Eye (tissue), 1 donor: ENCODE measurements around the gene TXNRD1.
"Not testable (repeated sequence)": the region's sequence is repeated elsewhere in the genome, so short reads cannot be mapped to it uniquely, and the experiment has no call there.

Source experiments
- DNase-seq: peaks from one replicate; pipeline ENCODE4 v3.0.0-alpha.2; 2015

Gene TXNRD1

DNA sequence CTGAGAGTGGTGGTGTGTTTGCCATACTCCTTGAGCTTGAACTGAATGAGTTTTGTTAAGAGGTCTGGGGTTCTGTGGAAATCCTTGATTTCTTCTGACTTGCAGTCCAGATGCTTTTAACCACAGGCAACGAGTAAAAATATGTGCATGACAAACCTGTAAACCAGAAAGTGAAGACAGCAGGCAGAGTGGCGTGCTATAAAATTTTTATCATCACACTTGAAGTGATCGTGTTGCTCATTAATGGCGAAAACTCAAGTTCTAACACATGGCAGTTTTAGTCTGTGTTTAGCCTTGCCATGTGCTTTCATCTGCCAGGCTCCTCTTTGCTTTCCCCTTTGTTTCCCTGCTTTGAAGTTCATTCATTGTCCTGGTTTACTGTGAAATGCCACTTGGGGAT lies 28.0 kb downstream of the TXNRD1 start:
- DNase-seq: no peak

DNA sequence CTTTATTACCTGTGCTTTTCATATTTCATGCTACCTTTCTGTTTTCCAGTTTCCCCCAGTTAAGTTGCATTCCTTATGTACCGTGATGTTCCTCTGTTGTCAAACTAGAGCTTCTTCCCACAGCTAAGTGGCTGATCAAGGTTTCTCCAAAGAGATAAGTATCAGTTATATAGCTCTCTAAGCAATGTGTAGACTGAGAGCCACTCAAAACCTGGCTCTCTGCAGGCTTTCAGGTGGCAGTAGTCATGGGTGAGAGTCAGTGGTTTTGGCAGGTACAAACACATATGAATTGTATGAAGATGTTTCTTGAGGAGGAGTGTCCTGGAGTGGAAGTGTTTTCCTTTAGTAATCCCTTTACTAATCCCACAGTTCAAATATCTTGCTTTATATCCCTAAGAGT lies 28.4 kb downstream of the TXNRD1 start:
- no peak for DNase-seq

DNA sequence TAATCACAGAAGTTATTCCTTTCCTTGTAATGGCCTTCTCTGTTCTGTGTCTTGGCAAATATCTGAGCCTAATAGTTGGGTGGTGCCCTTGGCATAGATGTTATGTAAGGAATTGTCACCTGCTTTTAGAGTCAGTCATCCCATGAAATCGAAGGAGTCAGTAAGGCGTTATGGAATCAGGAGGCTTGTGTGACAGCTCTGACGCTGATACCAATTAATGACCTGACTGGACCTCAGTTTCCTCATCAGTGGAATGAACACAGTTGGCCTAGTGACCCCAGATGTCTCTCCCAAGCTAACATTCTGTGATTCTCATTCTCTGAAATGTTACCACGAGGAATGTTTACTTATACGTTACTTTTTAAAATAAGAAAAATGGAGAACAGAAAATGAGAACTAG lies 32.1 kb downstream of the TXNRD1 start:
- no peak for DNase-seq

DNA sequence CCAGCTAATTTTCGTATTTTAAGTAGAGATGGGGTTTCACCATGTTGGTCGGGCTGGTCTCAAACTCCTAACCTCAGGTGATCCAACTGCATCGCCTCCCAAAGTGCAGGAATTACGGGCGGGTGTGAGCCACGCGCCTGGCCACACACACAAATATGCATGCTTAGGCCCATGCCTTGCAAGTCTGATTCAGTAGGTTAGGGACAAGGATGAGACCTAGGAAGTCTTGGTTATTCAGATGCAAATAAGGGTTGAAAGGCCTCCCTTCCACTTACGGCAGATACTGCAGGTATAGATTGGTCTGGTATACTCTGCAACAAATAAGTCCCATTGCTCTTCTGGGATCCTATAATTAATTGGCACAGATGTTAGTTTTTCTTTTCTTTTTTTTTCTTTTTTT lies 32.9 kb downstream of the TXNRD1 start:
- no peak for DNase-seq

DNA sequence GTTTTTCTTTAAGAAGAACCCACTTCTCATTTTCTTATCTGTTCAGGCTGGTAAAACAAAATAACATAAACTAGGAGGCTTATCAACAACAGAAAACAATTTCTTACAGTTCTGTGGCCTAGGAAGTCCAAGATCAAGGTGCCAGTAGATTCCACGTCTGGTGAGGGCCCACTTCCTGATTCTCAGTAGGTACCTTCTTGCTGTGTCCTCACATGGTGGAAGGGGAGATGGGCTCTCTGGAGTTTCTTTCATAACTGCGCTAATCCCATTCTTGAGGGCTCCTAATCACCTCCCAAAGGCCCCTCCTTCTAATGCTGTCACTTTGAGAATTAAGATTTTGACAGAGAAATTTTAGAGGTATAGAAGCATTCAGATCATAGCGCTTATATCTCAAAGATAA lies 33.4 kb downstream of the TXNRD1 start:
- DNase-seq: no peak

DNA sequence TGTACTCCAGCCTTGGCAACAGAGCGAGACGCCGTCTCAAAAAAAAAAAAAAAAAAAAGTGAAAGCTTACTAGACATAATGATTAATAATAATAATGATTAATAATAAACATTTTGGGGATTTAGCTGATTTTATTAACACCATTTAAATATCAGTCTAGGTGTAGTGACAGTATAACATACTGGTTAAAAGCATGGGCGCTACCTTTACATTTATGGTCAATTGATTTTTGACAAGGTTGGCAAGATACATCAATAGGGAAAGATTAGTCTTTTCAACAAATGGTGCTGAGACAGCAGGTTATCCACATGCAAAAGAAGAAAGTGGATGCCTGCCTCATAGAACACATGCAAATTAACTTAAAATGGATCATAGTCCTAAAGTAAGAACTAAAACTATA lies 34.3 kb downstream of the TXNRD1 start:
- DNase-seq: no peak

DNA sequence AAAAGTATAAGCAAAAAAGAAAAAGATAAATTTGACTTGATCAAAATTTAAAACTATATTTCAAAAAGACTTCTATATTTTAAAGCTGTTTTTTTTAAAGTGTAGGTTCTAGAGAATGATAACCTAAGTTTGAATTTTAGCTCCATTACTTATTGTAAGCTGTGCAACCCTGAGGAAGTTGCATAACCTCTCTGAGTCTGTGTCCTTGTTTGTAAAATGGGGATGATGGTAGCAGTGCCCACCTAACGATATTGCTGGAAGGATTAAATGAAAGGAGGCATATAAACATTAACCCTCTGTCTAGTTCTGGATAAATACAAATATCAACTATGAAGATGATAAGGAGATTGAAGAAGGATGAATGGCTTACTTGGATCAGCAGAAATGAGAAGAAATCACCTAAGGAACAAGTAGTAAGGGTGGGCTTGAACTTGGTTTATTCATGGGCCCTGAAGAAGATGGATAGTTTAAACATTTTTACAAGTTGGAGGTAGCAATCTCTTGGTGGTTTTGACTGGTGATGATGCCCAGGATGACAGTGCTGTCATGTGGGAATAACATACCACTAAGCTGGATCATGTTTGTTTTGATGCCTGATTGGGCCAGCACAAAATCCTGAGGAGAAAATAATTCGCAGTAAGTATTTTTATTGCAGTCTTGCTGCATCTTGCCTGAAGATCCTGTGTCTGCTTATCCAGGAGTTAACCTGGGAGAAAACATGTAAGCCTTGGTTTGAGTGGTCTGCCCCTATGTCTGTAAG lies 35.0 kb downstream of the TXNRD1 start:
- DNase-seq: no peak

DNA sequence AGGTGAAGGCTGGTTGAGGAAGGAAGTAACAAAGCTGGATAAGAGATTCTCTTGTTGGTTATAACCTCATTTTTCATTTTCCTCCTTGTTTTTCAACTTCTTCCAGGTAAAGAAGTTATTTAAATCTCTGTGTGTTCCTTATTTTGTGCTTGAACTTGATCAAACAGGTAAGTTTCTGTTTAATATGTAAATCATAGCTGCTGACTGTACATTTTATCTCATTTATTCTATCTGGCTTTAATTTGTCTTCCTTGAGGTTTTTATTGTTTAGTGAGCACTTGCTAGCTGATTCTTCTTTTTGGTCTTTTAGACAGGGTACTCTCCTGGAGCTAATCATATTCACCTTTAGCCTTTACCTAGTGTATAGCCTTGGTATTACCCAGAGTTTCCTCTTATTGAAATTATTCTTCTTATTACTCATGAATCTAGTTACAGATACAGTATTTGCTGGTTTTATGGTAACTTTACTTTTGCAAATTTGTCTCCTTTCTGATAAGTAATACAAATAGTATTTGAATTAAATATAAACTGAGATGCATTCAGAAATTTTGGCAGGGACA lies 42.4 kb downstream of the TXNRD1 start:
- DNase-seq: no peak

DNA sequence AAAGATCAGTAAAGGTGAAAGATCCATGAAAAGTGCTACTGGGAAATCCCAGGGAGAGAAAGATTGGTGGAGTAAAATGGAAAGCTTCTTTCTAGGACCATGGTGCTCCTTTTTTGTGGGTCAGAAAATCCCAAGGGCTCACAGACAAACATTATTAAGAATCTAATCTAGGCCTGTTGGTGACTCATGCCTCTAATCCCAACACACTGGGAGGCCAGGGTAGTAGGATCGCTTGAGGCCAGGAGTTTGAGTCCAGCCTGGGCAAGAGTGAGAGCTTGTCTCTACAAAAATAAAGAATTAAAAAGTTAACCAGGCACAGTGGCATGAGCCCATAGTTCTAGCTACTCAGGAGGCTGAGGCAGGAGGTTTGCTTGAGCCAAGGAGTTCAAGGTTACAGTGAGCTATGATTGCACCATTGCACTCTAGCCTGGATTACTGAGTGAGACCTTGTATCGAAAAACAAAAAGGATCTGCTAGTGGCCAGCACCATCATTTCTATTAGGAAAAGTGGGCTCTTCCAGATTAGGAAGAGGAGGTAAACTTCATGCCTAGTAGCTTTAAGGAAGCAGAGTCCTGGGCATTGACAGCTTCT lies 43.0 kb downstream of the TXNRD1 start:
- DNase-seq: no peak

DNA sequence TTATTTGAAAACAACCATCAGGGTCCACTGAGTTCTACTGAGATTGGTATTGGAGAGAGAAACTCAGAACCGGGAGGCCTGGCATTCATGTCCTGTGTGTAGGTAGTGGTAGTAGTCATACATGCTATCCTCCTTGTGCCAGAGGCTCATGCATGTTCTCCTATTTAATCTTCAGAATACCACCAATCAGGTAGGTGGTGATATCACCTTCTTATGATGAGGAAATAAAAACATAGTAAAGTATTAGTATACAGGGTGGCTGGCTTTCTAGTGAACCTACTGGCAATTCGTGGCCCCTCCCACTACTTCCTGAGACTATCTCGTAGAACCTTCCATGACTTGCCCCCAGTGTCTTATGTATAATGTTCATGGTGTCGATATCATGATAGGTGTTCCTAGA lies 47.4 kb downstream of the TXNRD1 start:
- DNase-seq: no peak

DNA sequence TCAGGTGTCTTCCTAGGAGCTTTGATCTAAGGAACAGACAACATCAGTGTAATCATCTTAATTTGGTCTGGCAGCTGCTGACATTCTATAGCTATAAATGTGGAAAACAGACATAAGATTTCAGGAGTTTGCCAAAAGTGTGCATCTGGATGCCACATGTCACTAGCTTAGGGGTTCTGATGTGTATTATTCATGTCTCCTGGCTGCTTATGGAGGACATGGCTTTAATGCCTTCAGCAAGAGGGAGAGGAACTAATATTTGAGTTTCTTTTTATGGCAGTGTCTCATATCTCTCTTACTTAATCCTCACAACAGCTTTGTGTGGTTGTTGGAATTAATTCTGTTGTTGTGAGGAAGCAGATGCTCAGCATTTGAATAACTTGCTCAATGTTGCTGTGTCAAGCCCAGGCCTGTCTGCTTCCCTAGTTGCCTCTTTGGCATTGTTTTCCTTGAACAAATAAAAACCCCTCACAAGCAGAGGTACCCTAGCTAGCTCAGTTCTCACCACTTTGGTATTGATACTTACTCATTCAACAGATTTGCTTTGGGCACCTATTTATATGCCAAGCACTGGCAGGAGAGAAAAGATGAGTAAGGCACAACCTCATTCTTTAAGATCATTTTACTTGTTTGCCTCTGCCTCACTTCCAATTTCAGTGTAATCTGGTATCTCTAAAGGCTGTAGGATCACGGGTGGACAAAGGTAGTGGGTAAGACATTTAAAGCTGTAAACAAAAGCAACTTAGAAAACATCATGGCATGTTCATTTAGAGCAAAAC lies 48.2 kb downstream of the TXNRD1 start:
- DNase-seq: peak; percentile 52

DNA sequence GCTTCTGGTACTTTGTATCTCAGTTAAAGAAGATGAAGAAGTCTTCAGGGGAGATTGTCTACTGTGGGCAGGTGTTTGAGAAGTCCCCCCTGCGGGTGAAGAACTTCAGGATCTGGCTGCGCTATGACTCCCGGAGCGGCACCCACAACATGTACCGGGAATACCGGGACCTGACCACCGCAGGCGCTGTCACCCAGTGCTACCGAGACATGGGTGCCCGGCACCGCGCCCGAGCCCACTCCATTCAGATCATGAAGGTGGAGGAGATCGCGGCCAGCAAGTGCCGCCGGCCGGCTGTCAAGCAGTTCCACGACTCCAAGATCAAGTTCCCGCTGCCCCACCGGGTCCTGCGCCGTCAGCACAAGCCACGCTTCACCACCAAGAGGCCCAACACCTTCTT lies 49.9 kb downstream of the TXNRD1 start:
- DNase-seq: not testable (repeated sequence)

DNA sequence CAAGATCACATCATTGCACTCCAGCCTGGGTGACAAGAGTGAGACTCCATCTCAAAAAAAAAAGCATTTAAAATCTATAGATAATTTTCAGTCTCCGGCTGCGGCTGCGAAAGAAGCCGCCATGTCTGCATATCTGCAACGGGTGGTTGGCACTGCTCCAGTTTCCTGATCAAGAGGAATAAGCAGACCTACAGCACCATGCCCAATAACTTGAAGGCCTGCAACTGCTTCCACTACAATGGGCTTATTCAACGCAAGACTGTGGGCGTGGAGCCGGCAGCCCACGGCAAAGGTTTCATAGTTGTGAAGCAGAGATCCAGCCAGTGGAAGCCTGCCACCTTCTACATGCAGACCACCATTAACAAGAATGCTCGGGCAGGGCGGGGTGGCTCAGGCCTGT lies 57.4 kb downstream of the TXNRD1 start:
- DNase-seq: no peak

DNA sequence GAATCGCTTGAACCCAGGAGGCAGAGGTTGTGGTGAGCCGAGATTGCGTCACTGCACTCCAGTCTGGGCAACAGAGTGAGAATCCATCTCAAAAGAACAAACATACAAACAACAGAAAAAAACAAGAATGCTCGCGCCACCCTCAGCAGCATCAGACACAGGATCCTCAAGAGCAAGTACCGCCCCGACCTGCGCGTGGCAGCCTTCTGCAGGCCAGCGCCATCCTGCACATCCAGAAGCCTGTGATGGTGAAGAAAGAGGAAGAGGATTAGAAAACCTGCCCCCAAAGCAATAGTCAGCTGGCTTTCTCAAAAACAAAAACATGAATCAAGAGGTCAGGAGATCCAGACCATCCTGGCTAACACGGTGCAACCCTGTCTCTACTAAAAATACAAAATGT lies 57.9 kb downstream of the TXNRD1 start:
- DNase-seq: no peak

DNA sequence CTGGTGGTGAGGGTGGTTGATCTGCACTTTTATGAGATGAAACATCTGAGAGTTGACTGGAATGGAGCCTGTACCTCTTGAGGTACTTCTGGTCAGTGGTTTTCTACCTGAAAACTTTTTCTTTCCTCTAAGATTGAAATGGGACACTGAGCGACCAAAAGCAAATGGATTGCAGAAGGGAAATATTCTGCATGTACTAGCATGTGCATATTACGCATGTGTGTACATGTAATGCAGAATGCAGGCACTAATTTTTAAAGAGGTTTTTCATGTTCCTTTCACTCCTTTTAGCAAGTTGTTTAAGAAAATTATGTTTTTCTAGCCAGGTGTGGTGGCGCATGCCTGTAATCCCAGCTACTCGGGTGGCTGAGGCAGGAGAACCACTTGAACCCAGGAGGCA lies 59.2 kb downstream of the TXNRD1 start:
- no peak for DNase-seq

DNA sequence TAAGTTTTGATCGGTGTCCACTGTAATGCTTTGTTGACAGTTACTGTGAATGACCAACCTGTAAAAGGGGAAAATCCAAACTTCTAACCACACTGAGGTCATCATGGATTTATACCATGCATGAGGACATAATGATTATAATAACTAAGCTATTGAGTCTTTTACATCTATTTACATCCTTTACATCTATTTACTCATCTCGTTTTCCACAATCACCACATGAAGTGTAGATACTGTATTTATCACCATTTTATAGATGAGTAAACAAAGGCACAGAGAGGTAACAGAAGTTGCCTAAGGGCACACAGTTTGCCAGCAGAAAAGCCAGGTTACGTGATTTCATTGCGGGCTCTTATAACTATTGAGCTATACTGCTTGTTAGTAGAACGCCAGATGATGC lies 60.1 kb downstream of the TXNRD1 start:
- no peak for DNase-seq

DNA sequence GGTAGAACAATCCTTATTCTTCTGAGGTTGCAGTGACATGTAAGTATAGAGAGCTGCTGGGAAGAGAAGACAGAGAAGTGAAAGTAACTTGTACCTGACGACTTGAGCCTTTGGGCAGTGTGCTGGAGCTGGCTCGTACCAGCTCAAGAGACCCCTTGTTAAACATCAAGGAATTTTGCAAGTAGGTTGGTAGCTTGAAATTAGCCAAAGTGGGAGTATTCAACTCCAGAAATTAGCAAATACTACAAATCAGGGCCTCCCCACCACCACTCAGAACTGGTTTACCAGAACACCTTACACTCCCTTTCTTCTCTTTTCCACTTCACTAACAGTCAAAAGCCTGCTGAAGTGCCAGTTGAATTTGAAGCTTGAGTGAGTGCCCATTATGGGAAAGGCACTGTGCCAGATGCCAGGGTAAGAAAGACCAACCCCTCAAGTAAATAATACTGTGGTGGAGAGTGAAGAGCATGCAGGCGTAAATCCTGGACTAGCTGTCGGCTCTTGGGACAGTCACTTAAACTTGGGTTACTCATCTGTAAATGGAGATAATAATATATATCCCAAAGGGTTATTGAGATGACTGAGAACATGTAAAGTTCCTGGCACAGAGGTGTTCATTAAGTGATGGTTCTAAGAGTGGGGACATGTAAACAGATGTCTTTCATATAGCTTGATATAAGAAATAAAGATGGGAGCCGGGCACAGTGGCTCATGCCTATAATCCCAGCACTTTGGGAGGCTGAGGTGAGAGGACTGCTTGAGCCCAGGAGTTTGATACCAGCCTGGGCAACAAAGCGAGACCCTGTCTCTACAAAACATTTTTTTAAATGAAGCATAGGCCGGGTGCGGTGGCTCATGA lies 60.9 kb downstream of the TXNRD1 start:
- DNase-seq: no peak

DNA sequence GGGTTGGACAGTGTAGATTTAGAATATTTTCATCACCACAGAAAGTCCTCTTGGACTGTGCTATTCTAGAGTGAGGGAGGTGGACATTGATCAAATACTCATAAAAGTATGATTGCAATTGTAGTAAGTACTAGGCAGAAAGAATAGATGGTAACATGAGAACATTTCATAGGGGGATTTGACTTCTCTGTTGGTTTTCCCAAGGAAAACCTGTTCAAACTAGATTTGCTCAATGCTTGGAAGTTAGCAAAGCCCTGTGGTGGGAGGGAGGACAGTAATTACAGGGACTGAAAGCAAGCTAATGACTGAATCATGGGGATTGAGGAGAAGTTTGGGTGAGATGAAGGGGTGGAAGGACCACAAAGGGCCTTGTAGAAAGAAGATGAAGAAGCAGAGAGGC lies 63.6 kb downstream of the TXNRD1 start:
- no peak for DNase-seq

DNA sequence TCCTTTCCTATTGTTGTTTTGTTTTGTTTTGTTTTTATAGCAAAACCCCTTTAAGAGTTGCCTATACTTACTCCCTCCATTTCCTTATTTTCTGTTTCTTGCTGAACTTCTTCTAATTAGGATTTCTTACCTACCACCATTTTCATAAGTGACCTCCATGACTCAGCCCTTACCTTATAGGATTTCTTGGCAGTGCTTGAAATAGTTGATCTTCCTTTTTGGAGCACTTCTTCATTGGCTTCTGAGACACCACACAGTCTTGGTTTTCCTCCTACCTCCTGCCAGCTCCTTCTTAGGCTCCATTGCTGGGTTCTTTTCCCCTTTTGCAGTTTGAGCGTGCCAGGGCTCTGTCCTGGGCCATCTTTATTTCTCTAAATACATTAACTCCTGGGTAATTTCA lies 64.5 kb downstream of the TXNRD1 start:
- DNase-seq: no peak

DNA sequence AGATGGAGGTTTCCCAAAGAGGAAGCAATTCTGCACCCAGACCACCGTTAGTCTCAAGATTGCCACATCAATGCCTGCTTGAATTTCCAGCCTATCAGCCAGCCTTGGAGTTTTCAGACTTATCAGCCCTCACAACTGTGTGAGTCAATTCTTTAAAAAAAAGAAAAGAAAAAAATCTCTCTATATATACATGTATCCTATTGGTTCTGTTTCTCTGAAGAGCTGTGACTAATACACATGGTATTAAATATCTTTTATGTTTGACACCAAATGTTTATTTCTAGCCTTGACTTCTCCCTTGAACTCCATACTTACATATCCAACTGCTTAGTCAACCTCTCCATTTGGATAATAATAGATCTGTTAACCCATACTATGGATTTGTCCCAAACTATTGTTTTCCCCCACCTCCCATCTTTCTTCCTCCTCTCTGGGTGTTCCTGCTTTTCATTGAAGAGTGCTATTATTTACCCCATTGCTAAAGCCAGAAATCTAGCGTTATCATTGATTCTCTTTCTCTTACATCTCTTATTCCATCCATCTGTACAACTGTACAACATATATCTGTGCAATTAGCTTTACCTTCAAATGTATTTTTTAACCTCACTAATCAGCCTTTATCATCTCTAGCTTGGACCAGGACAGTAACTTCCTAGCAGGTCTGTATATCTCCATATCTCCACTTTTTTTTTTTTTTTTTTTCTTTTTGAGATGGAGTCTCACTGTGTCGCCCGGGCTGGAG lies 65.3 kb downstream of the TXNRD1 start:
- DNase-seq: no peak

DNA sequence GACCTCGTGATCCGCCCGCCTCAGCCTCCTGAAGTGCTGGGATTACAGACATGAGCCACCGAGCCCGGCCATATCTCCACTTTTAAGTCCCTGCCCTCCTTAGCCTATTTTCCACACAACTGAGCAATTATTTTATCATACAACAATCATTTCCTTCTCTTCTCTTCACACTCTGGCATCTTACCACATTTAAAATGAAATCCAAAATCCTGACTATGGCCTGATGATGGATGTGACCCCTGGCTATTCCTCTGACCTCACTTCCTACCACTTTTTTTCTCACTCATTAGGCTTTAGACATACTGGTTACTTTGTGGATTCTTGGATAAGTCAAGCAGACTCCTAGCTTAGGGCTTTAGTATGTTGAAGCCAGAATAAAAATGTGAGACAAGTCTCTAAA lies 66.1 kb downstream of the TXNRD1 start:
- DNase-seq: peak; percentile 30

DNA sequence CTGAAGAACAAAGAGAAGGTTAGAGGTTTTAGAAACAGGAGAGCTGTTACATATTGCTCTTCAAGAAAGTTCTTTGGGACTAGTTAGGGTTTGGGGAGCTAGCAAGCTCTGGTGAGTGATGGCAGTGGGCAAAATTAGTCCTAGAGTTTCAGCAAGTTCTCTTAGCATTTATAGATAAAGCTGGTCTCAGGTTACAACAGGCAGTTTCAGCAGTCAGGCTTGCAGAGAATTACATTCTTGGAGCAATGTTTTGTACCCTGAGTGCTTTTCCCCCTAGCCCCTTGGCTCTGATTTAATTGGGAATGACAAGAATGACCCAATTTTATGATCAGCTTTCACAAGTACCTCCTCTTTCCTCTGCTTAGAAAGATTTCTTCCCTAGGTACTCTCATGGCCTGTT lies 66.5 kb downstream of the TXNRD1 start:
- DNase-seq: peak; percentile 74
